Hematopoietic multipotent progenitor cell treated with erythropoietin and hydrocortisone succinate and interleukin-3 and kit ligand, for 8 days (in vitro differentiated cells): ENCODE measurements around the gene PCGF3.
"Not testable (repeated sequence)": the region's sequence is repeated elsewhere in the genome, so short reads cannot be mapped to it uniquely, and the experiment has no call there.

Experiments
- DNase-seq: peaks from one replicate; pipeline ENCODE4 v3.0.0-alpha.2; 2015

PCGF3 gene

DNA sequence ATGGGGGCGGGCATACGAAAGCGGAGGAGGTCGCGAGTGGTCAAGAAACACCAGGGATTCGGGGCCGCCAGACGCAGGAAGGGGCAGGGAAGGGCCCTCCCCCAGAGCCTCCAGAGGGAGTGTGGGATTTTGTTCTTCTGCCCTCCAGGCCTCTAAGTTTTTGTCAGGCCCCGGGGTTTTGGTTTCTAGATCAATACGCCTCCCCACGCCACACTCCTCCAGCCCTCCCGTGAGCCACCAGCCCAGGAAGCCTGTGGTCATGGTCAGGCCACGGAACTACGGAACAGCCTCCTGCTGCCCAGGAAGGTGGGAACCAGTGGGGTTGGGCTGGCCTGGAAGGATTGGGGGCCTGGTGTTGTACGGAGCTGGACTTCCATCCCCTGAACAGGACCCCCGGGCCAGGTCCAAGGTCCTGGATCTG lies 81.9 kb downstream of the PCGF3 start:
- no peak for DNase-seq

DNA sequence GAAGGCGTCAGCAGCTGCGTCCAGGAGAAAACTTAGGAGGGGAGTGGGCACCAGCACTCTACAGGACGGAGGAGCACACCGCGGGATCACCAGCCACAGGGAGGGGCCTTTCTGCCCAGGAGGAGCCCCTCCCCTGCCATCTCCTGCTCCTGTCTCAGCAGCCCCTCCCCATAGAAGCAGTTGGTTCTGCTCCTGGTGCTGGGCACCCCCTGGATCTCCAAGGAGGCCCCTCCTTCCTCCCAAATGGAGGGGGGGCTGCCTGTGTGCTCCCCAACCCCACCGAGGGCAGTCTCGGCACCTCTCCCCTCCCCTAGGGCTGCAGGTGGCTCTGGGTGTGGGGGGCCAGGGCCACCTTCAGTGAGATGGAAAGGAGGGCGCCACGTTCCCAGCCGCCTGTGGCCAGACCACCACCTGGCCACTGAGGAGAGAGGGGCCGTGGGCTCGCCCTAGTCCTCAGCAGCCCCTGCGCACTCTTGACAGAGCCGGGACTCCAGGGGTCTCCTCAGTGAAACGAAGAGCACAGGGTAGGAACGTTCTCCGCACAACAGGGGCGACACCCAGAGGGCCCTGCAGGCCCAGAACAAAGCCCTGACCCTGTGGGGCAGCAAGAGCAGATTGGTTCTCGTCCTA lies 82.5 kb downstream of the PCGF3 start:
- no peak for DNase-seq

DNA sequence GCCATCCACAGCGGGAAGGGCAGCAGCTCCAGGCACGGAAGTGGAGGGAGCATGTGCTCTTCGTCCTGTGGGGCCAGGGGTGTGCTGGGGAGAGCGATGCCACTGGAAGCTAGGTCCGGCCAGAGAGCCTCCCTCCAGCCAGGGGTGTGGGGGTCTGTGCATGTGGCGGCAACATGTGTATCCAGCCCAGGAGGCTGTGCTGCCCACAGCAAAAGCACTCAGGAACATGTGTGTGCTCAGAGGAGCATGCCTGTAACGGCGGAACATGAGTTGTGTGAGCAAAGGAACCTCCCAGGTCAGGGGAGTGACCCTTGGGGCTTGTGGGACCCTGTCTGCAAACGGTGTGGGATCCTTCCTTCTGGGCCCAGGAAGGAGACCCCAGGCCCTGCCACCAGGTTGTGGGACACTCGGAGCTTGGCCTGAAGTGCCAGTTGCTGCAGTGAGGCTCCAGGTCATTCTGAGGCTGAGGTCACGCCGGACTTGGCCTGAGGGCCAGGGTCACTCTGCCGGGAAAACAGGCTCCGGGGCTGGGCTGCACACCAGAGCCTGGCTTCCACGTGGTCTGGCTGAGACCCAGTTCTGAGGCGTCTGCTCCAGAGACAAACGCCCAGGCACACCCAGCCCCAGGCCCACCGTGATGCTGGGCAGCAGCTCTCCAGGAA lies 83.1 kb downstream of the PCGF3 start:
- no peak for DNase-seq

DNA sequence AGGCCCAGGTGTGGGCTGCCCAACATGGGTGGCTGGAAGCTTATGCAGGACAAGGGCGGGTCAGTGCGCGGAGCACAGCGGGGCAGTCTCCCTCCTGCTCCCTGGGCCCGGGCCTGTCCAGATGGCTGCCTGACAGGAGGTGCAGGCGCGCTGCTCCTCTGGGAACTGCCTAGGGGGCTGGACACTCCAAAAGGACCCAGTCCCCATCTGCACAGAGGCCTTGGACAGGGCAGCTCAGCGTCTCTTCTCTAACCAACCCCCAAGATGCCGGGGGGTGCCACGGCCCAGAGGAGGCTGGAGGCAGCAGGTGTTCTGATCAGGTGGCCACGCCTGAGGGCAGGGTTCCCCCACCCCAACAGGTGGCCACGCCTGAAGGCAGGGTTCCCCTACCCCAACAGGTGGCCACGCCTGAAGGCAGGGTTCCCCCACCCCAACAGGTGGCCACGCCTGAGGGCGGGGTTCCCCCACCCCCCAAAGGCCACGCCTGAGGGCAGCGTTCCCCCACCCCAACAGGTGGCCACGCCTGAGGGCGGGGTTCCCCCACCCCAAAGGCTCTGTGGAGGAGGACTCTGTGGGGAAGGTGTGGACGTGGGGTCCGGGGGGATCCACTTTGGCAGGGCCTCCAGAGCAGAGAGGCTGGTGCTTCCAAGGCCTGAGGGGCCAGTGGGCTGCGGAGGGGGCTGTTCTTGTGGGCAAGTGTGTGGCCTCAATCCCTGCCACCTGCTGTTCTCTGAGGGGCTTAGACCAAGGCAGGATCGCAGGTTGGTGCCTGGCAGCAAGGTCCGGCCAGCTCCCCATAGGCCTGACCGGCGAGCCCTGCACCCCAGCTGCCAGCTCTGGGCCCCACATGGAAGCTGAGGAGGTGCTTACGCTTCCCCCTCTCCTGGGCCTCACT lies 84.2 kb downstream of the PCGF3 start:
- DNase-seq = no peak

DNA sequence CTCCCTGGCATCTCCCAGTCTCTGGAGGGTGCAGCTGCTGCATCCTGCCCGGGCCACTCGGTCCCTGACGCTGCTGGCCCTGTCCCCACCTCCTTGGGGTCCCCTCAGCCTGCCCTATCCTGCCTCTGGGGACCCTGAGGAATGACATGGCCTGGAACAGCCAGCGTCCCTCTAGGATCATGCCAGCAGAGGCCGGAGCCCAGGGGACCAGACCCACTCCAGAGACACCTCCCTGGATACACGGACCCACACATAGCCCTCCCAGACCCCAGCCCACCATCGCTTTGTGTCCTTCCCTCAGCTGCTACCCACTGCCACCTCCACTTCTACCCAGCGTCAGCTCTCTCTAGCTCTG lies 84.8 kb downstream of the PCGF3 start:
- DNase-seq = no peak

DNA sequence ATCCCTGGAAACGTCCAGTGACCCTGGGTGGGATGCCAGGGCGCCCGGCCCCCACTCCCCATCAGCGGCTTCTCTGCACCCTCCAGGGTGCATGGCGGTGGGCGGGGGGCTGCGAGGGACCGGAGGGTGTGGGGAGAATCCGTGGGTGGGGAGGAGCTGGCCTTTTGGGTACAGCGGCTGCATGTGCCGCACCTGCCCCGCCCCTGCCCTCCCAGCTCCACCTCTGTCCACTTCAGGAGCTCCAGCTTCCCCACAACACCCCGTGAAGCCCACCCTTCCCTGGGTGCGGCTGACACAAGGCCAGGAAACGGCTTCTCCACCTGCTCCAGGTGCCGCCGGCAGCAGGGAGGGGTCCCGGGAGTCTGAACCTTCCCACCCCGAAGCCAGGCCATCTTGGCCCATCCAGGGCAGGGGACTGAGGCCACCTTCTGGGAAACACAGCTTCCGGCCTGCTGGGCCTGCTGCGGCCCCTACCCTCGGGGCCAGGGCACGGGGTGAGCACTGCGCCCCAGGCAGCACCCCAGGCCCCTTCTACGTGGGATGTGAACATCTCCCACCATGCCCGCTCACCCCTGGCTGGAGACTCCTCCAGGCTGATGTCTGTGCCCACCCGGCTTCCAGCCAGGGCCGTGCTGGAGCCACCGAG lies 85.7 kb downstream of the PCGF3 start:
- DNase-seq = no peak

DNA sequence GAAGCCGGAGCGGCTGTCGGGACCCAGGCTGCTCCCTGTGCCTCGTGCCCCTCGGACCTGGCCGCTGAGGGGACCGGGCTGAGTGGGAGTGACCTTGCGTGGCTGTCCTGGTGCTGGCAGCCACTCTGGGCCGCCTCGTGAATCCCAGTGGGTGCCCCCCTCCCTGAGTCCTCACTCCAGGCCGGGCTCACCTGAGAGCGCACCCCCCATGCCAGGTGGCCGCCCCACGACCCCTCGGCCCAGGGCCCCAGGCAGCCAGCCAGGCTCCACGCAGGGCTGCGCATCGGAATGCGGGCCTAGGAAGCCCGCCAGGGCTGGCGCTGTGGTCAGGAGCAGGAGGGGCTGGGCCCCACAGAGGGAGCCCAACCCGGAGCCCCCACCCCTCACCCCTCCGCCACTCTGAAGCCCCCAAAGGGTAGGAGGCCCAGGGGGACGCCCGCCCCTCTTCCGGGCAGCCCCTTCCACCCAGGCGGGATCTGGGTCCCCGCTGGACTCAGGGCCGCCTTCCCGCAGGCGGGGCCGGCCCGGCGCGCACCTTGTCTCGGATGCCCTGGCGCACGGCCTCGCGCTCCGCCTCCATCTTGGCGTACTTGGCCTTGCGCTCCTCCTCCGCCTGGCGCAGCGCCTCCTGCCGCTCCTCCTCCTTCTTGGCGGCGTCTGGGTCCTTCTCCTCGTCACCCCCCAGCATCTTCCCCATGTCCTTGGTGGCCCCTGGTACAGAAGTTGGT lies 86.4 kb downstream of the PCGF3 start:
- DNase-seq = peak; percentile 38

DNA sequence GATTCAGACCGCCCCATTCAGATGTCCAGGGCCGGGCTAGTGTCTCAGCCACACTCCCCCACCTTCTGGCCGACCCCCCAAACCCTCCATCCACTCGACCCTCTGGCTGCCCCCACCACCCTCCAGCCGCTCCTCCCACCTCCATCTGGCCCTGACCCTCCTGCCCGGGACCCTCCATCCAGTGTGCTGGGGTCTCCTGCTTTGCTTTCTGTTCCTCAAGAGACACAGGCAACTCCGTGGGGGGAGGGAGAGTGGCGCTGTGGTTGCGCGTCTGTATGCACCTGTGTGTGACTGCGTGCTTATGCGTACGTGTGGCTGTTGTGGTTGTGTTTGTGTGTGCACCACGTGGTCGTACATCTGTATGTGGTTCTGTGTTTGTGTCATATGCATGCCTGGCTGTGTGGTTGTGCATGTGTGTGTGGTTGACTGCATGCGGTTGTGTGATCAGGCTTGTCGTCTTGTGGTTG lies 87.0 kb downstream of the PCGF3 start:
- DNase-seq = no peak

DNA sequence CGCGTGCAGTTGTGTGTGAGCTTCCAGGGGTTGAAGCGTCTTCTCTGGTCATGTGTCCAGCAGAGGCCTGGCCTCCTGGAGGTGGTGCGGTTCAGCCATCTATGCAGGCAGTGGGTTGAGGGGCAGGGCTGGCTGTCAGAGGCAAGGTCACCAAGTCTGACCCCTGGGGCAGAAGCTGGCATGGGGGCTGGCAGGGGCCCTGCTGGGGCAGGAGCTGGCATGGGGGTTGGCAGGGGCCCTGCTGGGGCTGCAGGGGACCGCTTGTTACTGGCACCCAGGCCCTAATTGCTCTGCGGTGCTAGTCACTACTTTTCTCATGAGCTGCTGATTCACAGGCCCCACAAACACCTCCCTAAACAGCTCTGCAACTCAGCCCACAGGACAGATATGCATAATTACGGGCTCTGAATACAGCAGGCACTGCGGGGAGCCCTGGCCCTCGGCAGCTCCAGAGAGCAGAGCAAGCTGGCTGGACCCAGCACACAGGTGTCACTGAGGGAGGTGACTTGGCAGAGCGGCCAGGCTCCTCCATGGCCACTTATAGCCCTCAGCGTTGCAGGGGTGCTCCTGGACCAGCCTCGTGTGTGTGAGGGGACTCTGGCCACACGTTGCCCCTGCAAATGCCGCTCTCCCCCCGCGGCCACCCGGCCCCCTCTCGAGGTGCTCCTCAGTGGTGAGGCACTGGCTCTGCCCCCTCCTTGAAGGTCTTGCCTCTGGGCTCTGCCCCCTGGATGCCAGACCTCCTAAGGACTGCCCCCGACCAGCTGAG lies 87.6 kb downstream of the PCGF3 start:
- no peak for DNase-seq

DNA sequence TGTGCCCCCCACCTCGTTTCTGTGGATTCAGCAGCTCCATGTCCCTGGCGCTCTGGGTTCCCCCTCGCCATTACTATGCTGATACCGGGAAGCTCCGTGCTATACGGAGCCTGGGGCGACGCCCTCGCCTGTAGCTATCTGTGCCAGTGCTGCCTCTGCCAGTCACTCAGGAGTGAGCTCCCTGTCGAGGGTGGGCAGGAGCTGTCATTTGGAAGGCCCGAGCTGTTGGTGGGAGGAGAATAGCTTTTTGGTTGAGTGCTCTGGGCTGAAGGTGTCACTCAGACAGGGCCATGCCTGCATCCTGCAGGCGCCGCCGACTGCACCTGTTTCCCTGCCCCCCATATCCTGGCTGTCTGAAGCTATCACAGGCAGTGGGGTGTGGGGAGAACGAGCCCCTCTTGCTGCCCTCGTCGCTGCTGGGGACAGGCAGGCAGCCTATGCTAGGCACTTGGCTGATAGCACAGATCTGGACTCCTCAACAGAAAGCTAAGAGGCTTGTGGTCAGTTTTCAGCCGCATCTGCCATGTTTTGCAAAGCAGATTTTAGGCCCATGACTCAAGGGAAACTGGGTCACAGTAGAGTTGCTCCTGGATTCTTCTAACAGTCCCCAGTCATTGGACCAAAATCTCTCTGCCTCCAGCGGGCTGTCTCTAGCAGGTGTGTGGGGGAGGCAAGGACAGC lies 88.4 kb downstream of the PCGF3 start:
- no peak for DNase-seq

DNA sequence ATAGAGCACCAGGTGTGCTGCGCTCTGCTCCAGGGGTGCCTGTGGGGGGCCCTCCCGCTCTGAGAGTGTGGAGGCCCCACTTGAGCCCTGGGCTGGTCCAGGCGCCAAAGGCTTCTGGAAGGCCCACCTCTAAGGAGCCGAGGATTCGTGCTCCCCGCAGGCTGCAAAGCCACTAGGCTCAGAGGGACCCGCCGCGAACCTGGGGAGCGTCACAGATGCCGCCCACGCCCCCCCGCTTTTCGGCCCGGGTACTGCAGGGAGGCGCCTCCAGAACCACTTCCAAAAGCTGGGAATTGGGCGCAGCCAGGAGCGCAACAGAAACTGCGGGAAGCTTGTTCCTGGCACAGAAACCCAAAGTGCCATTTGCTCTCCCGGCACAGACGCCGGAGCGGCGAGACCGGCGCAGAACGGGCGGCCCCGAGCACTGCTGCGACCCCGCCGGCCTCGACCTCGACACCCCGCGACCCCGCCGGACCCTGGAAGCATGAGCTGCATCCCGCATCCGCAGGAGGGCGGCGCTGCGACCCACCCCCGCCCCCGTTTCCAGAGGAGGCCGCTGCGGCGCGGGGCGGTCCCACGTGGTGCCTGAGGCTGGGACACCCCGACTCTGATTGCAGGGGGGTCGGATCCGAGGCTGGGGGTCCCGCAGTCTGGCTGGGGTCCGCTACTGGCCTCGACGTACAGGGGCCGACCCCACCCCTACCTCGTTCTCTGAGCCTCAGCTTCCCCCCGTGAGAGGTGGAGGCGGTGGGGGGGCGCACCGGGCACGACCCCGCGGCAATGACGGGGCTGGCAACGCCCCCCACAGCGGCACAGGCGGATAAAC lies 89.5 kb downstream of the PCGF3 start:
- DNase-seq = no peak

DNA sequence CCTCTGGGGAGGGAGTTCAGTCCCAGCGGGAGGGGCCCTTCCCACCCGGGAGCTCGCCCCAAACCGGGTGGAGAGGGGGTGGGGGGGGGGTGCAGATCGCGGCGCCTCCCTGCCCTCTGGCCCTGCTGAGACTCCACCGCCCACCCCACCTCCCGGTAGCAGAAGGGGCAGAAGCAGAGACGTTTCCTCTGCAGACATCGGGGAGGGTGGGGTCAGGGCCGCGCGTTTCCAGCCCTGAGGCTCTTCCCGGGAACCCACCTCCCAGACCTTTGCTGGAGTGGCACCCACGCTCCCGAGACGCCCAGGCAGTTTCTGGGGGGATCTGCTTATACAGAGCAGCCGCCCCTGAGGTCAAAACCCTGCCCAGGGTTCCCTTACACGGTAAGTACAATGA lies 90.1 kb downstream of the PCGF3 start:
- no peak for DNase-seq

DNA sequence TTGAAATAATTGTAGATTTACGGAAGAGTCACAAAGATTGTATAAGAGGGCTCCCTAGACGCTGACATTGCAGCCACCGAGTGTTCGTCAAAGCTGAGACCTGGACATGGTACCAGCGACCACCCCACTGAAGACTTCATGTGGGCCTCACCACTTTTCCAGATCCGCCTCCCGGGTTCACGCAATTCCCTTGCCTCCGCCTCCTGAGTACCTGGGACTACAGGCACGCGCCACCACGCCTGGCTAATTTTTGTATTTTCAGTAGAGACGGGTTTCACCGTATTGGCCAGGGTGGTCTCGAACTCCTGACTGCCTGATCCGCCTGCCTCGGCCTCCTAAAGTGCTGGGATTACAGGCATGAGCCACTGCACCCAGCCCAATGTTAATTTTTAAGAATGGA lies 90.6 kb downstream of the PCGF3 start:
- DNase-seq = no peak

DNA sequence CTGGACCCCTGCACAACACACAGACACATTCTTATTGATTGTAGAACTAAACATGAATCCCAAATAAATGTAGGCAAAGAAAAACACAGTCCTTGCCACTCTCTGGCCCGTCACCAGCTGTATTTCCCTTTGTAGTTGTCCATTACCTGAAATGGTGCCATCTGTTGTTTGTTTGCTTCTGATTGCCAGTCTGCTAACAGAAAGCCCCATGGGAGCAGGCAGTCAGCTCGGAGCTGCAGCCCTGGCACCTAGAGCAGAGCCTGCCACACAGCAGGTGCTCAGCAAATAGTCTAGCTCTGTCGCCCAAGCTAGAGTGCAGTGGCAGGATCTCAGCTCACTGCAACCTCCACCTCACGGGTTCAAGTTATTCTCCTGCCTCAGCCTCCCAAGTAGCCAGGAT lies 91.4 kb downstream of the PCGF3 start:
- no peak for DNase-seq

DNA sequence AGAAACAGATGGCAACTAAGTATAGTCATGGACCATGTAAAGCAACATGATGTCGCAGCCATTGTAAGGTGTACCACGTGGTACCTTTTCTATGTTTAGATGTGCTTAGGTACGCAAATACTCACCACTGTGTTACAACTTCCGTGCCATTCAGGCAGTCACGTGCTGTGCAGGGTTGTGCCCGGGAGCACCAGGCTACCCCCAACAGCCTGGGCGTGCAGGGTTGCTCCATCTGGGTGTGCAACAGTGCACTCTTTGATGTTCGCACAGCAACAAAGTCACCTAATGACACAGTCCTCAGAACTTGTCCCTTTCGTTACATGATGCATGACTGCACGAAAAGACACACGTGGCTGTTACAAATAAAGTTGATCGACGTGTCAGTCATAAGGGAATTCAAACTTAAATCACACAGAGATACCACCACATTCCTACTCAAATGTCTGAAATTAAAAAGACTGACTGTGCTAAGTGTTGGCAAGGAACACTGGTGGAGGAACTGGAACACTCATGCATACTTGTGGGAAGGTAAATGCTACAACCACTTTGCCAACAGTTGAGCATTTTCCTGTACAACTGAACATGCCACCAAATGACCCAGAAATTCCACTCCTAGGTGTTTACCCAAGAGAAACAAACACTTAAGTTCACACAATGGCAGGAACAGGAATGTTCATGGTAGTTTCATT lies 95.9 kb downstream of the PCGF3 start:
- no peak for DNase-seq

DNA sequence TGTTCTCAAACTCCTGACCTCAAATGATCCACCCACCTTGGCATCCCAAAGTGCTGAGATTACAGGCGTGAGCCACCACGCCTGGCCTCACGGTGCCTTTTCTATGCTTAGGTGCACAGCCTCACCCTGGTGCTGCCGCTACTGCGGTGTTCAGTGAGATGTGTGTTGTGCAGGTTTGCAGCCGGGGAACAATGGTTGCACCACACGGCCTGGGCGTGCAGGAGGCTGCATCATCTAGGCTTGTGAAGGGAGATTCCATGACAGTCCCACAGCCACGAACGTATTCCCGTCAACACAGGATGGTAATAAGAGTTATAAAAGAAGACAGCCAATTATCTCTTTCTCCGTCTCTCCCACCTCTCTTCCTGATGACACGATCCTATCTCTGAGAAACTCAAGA lies 98.3 kb downstream of the PCGF3 start:
- no peak for DNase-seq

DNA sequence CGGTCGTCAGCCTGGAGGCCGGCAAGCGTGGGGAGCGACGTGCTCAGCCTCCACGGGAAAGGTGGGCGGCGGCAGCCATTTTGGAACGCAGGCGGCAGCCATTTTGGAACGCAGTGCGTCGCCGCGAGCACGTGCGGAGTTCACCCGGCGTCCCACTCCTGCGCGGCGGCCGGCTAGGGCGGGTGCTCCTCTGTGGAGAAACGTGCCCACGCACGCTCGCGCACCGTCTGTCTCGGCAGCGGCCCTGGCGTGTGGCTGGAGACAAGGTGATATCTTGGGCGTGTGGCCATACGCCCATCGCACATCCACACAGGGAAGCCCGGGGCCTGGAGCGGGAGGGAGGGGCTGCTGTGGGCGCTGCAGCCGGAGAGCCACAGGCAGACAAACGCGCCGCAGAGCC lies 99.2 kb downstream of the PCGF3 start:
- no peak for DNase-seq

DNA sequence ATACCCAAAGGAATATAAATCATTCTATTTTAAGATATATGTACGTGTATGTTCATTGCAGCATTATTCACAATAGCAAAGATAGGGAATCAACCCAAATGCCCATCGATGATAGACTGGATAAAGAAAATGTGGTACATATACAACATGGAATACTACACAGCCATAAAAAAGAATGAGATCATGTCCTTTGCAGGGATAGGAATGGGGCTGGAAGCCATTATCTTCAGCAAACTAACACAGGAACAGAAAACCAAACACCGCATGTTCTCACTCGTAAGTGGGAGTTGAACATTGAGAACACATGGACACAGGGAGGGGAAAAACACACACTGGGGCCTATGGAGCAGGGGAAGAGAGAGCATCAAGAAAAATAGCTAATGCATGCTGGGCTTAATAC lies 101.3 kb downstream of the PCGF3 start:
- DNase-seq = not testable (repeated sequence)

DNA sequence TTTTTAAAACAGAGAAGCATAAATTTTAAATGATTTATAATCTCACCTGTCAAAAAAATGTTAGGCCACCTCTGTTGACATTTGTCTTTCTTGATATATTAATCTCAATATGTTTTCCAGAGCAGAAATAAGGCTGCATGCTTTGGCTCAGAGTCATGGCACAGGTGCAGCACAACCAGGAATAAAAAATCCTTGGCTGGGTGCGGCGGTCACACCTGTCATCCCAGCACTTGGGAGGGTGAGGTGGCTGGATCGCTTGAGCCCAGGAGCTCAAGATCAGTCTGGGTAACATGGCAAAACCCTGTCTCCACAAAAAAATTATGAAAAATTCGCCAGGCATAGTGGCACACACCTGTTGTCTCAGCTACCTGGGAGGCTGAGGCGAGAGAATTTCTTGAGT lies 102.2 kb downstream of the PCGF3 start:
- no peak for DNase-seq
